GM12878 (cell line): ENCODE results near the gene GPHB5. TPM values are rescaled to one million over a fixed set of nuclear protein-coding genes. Genes with fewer than 3 reads are reported as not detected.

Experiments
- ATAC-seq: fragments of 200-7000 bp; cut with Tn5 transposase; 3 replicates; pipeline ENCODE4 v1.9.1; 2020; ENCODE audit warnings: mild to moderate bottlenecking, moderate library complexity
- BruUV-seq: library from RNA; stranded (reverse); fragments of 400-500 nt; replicated peaks from 2 replicates; lab custom pipeline; 2021; lab: Mats Ljungman, UMichigan
- CTCF ChIA-PET: fragments of 300-600 bp; sonication (Branson Sonifier 250); formaldehyde crosslinking; extraction: SDS; loops from one replicate; lab custom pipeline; 2021; ENCODE audit warnings: inconsistent platforms; lab: Yijun Ruan, JAX
- POLR2A ChIA-PET: fragments of 350-600 bp; formaldehyde crosslinking; extraction: SDS; loops from one replicate; lab custom pipeline; 2021; ENCODE audit warnings: inconsistent platforms; lab: Charles Lee
- RAD21 ChIA-PET: fragments of 300-600 bp; sonication (Branson Sonifier 250); formaldehyde crosslinking; loops from one replicate; lab custom pipeline; 2023; ENCODE audit warnings: antibody characterized with exemption; ENCODE audit not compliant: unreplicated experiment; lab: Charles Lee
- SMC1A ChIA-PET: fragments of 300-600 bp; sonication (Branson Sonifier 250); formaldehyde crosslinking; loops from one replicate; lab custom pipeline; 2023; ENCODE audit not compliant: unreplicated experiment, uncharacterized antibody; lab: Charles Lee
- DNase-seq: peaks from one replicate; pipeline ENCODE4 v3.0.0-alpha.2; 2011; ENCODE audit warnings: low read depth, low spot score
- FAIRE-seq: peaks from 3 replicates; lab custom pipeline; 2011; peaks lifted over from hg19 to GRCh38; lab: Jason Lieb, UNC
- H2AFZ ChIP-seq: 2 replicates; pipeline ENCODE4 v1.6.0; 2011; ENCODE audit warnings: low read depth, low read length, control low read depth; ENCODE audit not compliant: control insufficient read depth
- H3K27ac ChIP-seq: 2 replicates; pipeline ENCODE4 v1.5.1; 2011; ENCODE audit warnings: control low read depth; ENCODE audit not compliant: control insufficient read depth, insufficient read depth
- H3K27me3 ChIP-seq, 2 experiments: replicated peaks in 1 of 2; 2 replicates each; pipeline versions ENCODE4 v1.6.0 to v1.6.1; 2011; ENCODE audit warnings: low read length in 1 of 2; ENCODE audit not compliant: control insufficient read depth in 2 of 2, insufficient read depth in 2 of 2
- H3K36me3 ChIP-seq, 2 experiments: 2 replicates each; pipeline ENCODE4 v1.5.1; 2011; ENCODE audit warnings: low read length in 1 of 2; ENCODE audit not compliant: control insufficient read depth in 2 of 2, insufficient read depth in 2 of 2
- H3K4me1 ChIP-seq: 2 replicates; pipeline ENCODE4 v1.6.1; 2011; ENCODE audit warnings: mild to moderate bottlenecking, low read length, moderate library complexity, mixed read lengths; ENCODE audit not compliant: control insufficient read depth, insufficient read depth
- H3K4me2 ChIP-seq: 2 replicates; pipeline ENCODE4 v1.6.0; 2011; ENCODE audit warnings: control low read depth; ENCODE audit not compliant: control insufficient read depth, insufficient read depth
- H3K4me3 ChIP-seq: fragments of 200-600 bp; sonication (generic); 2 replicates; pipeline ENCODE4 v1.5.1; 2016
- H3K79me2 ChIP-seq: 2 replicates; pipeline ENCODE4 v1.6.0; 2011; ENCODE audit warnings: low read length; ENCODE audit not compliant: control insufficient read depth, insufficient read depth
- H3K9ac ChIP-seq: 2 replicates; pipeline ENCODE4 v1.8.0; 2011; ENCODE audit warnings: low read length, control low read depth, mixed read lengths; ENCODE audit not compliant: control insufficient read depth, insufficient read depth
- H3K9me3 ChIP-seq: replicated peaks from 3 replicates; pipeline ENCODE4 v1.5.1; 2011; ENCODE audit warnings: mild to moderate bottlenecking, low read length; ENCODE audit not compliant: control insufficient read depth, insufficient read depth
- H4K20me1 ChIP-seq: 2 replicates; pipeline ENCODE4 v1.6.0; 2011; ENCODE audit not compliant: control insufficient read depth, insufficient read depth
- CEBPZ ChIP-seq: fragments of 150-350 bp; IDR thresholded peaks from 2 replicates; pipeline ENCODE4 v1.6.1; 2016; ENCODE audit warnings: low read depth, low read length
- CREM ChIP-seq: IDR thresholded peaks from 2 replicates; pipeline ENCODE4 v1.6.1; 2014; ENCODE audit warnings: antibody characterized with exemption, low read depth
- EGR1 ChIP-seq, 2 experiments: IDR thresholded peaks; 1 replicate in 1 of 2; 2 replicates in 1 of 2; pipeline ENCODE4 v1.6.1; 2011 to 2012; ENCODE audit warnings: low read depth in 2 of 2, low read length in 2 of 2, borderline replicate concordance in 1 of 2, mild to moderate bottlenecking in 1 of 2, moderate library complexity in 1 of 2
- ELK1 ChIP-seq: IDR thresholded peaks from 2 replicates; pipeline ENCODE4 v1.6.1; 2012; ENCODE audit warnings: low read depth, low read length, improper control_type of control experiment
- EZH2 ChIP-seq: IDR thresholded peaks from 2 replicates; pipeline ENCODE4 v1.6.1; 2012; ENCODE audit warnings: low read depth, mild to moderate bottlenecking, control low read depth, inconsistent platforms, low read length, borderline replicate concordance; ENCODE audit not compliant: control insufficient read depth
- MTA3 ChIP-seq: IDR thresholded peaks from 2 replicates; pipeline ENCODE4 v1.6.1; 2012; ENCODE audit warnings: low read length, inconsistent platforms, borderline replicate concordance
- NR2C2 ChIP-seq: IDR thresholded peaks from 2 replicates; pipeline ENCODE4 v1.6.1; 2011; ENCODE audit warnings: borderline replicate concordance, low read depth; ENCODE audit not compliant: control insufficient read depth, insufficient read length
- POLR2AphosphoS5 ChIP-seq: IDR thresholded peaks from 2 replicates; pipeline ENCODE4 v1.6.1; 2011; ENCODE audit warnings: mild to moderate bottlenecking, low read length, inconsistent platforms
- POU2F2 ChIP-seq: IDR thresholded peaks from 3 replicates; pipeline ENCODE4 v1.6.1; 2011; ENCODE audit warnings: low read depth, mild to moderate bottlenecking, low read length, borderline replicate concordance
- RAD51 ChIP-seq: fragments of 450-650 bp; IDR thresholded peaks from 2 replicates; pipeline ENCODE4 v1.6.1; 2016; ENCODE audit warnings: moderate library complexity, mild to moderate bottlenecking, inconsistent platforms
- RCOR1 ChIP-seq: conservative IDR thresholded peaks from 2 replicates; pipeline ENCODE4 v1.6.1; 2012; ENCODE audit warnings: low read depth, low read length, improper control_type of control experiment
- SPI1 ChIP-seq: IDR thresholded peaks from 2 replicates; pipeline ENCODE4 v1.6.1; 2011; ENCODE audit warnings: low read depth, mild to moderate bottlenecking, low read length, moderate library complexity, borderline replicate concordance; ENCODE audit not compliant: insufficient read depth
- SREBF1 ChIP-seq: IDR thresholded peaks from 2 replicates; pipeline ENCODE4 v1.6.1; 2012; ENCODE audit warnings: mild to moderate bottlenecking, low read length
- SREBF2 ChIP-seq: IDR thresholded peaks from 2 replicates; pipeline ENCODE4 v1.6.1; 2012; ENCODE audit warnings: mild to moderate bottlenecking, low read length
- STAT3 ChIP-seq: IDR thresholded peaks from 2 replicates; pipeline ENCODE4 v1.6.1; 2011; ENCODE audit warnings: low read depth, low read length, improper control_type of control experiment
- TARDBP ChIP-seq: IDR thresholded peaks from 2 replicates; pipeline ENCODE4 v1.6.1; 2016; ENCODE audit warnings: borderline replicate concordance
- WRNIP1 ChIP-seq: IDR thresholded peaks from 2 replicates; pipeline ENCODE4 v1.6.1; 2011; ENCODE audit warnings: low read depth, low read length, improper control_type of control experiment, borderline replicate concordance
- WGBS: methylation state at CpG from one replicate; pipeline ENCODE4 v1.1.6; 2016; ENCODE audit warnings: low lambda C conversion rate; ENCODE audit not compliant: insufficient replicate concordance, insufficient coverage; ENCODE audit errors: missing lambda C conversion rate; 5-methylcytosine and 5-hydroxymethylcytosine counted together
- in situ Hi-C: fragments of 300-500 bp; cut with MboI; formaldehyde crosslinking; loops from 9 replicates; pipeline ENCODE4 v1.14.3; 2018; ENCODE audit warnings: mixed read lengths
- intact Hi-C: fragments of 100-400 bp; cut with micrococcal nuclease; formaldehyde crosslinking; loops from one replicate; pipeline ENCODE4 v1.14.2; 2022; ENCODE audit not compliant: unreplicated experiment
- polyA plus RNA-seq, 11 experiments: library from polyadenylated mRNA; depleted of rRNA in 4 of 11; unstranded in 6 of 11; stranded (reverse) in 5 of 11; fragments of >200 nt; fragmentation: Nextera tagmentation in 4 of 11; fragmentation: Illumina TruSeq in 1 of 11; extraction: Ambion mirVana in 4 of 11; extraction: Trizol in 1 of 11; gene quantifications; 1 replicate in 1 of 11; 2 replicates in 10 of 11; pipeline versions ENCODE4 v1.2.1 to v1.2.3, GENCODE V29; 2011 to 2016; ENCODE audit warnings: inconsistent platforms in 2 of 11, missing spikeins in 2 of 11, low read depth in 1 of 11
- total RNA-seq, 4 experiments: library from RNA; depleted of rRNA in 3 of 4; stranded (reverse); fragments of >200 nt in 3 of 4; fragmentation: Illumina TruSeq in 1 of 4; extraction: Trizol in 1 of 4; gene quantifications; 2 replicates each; pipeline versions ENCODE4 v1.2.1 to v1.2.3, GENCODE V29; 2013 to 2021
- TF ChIP-seq, protein P1 (sequence below): IDR thresholded peaks from 2 replicates; pipeline ENCODE4 v1.6.1; 2012; ENCODE audit warnings: low read depth, low read length, improper control_type of control experiment
- TF ChIP-seq, protein P2 (sequence below): fragments of 450-650 bp; IDR thresholded peaks from 2 replicates; pipeline ENCODE4 v1.6.1; 2016; ENCODE audit warnings: mild to moderate bottlenecking

Gene GPHB5
- total and polyA plus RNA-seq, 10 of the 15 experiments (the other 5 are each of a cell fraction or from before 2014, with no cell fraction given) = not detected

DNA sequence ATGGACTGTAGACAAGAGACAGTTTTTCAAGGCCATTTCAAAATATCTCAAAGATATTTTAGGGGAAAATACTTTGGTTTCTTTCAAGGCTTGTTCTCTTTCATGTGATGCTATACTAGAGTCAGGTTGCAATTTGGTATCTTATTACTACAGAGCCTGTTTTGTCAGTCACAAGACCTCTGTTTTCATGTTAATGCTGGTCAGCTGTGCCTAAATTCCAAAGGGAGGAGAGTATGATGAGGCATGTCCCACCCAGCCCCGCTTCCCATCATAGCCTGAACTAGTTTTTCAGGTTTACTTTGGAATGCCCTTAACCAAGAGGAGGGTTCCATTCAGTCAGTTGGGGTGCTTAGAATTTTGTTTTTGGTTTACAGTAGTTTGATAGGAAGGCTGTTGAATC, 52.6 kb downstream of the GPHB5 start:
- BruUV-seq = no TSS peak
- Histone ChIP-seq H2AFZ (no peak overlapping the region), H3K9me3 (no peaks in the 10 kb centered on the region), H3K27me3 (peaks cover 1 to 2% of the 10 kb centered on the region in 2 experiments; a peak in 2 of 4 replicates), H3K36me3 (no peaks in the 10 kb centered on the region), H3K79me2 (no peaks in the 10 kb centered on the region), H3K27ac (no peak overlapping the region), H3K9ac (no peak overlapping the region), H3K4me1 (no peaks in the 10 kb centered on the region), H3K4me2 (no peak overlapping the region), H4K20me1 (no peaks in the 10 kb centered on the region), H3K4me3 (no peak overlapping the region)
- SMC1A ChIA-PET = no interaction called here
- DNase-seq (no peak), FAIRE-seq (no peak), ATAC-seq (no peak)
- in situ Hi-C loops (no loop called here), intact Hi-C loops (no loop called here)
- RAD21 ChIA-PET = no interaction called here
- TF ChIP-seq WRNIP1 (no peak), TARDBP (no peak), POU2F2 (no peak), CEBPZ (no peak), EZH2 (no peak), RCOR1 (no peak), NR2C2 (no peak), RAD51 (no peak), SREBF1 (no peak), SREBF2 (no peak), POLR2AphosphoS5 (no peak), EGR1 (IDR thresholded peaks at IDR 0.05; ENCODE audit: borderline replicate concordance in 1 of 2, low read depth in 2 of 2, low read length in 2 of 2) (no peak), STAT3 (no peak), CREM (no peak), MTA3 (no peak), ELK1 (no peak), SPI1 (no peak)
- TF ChIP-seq, protein P1, sequence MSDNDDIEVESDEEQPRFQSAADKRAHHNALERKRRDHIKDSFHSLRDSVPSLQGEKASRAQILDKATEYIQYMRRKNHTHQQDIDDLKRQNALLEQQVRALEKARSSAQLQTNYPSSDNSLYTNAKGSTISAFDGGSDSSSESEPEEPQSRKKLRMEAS = no peak
- TF ChIP-seq, protein P2, sequence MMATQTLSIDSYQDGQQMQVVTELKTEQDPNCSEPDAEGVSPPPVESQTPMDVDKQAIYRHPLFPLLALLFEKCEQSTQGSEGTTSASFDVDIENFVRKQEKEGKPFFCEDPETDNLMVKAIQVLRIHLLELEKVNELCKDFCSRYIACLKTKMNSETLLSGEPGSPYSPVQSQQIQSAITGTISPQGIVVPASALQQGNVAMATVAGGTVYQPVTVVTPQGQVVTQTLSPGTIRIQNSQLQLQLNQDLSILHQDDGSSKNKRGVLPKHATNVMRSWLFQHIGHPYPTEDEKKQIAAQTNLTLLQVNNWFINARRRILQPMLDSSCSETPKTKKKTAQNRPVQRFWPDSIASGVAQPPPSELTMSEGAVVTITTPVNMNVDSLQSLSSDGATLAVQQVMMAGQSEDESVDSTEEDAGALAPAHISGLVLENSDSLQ = no peak
- CTCF ChIA-PET = no interaction called here
- WGBS = 0% methylated on average over 1 of the region's 1 CpG
- POLR2A ChIA-PET = no interaction called here
